Glomerular visceral epithelial cell (primary cell): Measurements from ENCODE around the gene TAP1.
"Not testable (repeated sequence)": the region's sequence is repeated elsewhere in the genome, so short reads cannot be mapped to it uniquely, and the experiment has no call there.

Experiments
- DNase-seq: peaks from one replicate; pipeline ENCODE4 v3.0.0-alpha.2; 2016; ENCODE audit errors: extremely low spot score

TAP1 gene

DNA sequence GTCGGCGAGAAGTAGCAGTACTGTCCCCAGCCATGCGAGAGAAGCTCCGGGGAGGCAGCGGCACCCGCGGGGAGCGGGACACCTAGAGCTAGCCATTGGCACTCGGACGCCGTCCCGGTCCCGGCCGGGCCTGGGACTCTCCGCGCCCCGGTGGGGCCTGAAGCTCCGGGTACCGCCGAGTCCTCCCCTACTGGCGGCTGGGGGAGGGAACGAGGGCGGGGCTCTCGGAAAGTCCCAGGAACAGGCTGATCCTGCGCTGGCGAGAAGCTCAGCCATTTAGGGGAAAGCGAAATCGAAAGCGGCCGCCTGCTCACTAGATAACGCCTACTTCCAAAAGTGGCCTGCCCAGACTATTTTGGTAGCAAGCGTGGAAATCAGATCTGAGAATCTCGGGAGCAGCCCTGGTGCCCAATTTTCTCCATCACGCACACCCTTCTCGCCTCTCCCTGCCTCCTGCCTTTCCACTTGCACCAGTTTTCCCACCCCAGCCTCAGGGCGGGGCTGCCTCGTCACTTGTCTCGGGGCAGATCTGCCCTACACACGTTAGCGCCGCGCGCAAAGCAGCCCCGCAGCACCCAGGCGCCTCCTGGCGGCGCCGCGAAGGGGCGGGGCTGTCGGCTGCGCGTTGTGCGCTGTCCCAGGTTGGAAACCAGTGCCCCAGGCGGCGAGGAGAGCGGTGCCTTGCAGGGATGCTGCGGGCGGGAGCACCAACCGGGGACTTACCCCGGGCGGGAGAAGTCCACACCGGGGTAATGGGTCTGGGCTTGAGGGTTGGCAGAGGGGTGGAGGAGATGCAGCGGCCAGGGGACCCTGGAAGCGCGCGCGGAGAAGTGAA is at the start of gene TAP1, which contains the start of gene PSMB9:
TSS of gene TAP1 (minus strand) at position 164 of the 835 bp plus-strand sequence. CDS start at position 96, 68 bp downstream.
TSS of gene PSMB9 (plus strand) at position 652 of the 835 bp plus-strand sequence. CDS start at position 690, 38 bp downstream.
- DNase-seq: peak; percentile 94

DNA sequence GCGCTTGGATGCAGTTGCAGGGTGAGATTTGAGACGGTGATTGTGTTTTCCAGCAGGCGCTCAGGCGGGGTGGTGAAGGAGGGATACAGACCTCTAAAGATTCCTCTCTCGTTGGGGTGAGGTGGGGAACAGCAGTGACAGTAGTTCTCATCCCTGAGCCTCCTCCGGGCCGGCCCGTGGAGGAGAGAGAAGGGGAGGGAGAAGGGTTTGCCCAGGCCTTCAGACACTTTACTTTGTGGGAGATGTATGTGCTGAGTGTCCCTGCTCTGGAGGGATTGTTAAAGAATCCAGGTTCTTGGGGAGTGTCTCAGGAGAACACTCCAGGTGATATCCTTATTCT is 41.5 kb upstream of the TAP1 start:
- no peak for DNase-seq

DNA sequence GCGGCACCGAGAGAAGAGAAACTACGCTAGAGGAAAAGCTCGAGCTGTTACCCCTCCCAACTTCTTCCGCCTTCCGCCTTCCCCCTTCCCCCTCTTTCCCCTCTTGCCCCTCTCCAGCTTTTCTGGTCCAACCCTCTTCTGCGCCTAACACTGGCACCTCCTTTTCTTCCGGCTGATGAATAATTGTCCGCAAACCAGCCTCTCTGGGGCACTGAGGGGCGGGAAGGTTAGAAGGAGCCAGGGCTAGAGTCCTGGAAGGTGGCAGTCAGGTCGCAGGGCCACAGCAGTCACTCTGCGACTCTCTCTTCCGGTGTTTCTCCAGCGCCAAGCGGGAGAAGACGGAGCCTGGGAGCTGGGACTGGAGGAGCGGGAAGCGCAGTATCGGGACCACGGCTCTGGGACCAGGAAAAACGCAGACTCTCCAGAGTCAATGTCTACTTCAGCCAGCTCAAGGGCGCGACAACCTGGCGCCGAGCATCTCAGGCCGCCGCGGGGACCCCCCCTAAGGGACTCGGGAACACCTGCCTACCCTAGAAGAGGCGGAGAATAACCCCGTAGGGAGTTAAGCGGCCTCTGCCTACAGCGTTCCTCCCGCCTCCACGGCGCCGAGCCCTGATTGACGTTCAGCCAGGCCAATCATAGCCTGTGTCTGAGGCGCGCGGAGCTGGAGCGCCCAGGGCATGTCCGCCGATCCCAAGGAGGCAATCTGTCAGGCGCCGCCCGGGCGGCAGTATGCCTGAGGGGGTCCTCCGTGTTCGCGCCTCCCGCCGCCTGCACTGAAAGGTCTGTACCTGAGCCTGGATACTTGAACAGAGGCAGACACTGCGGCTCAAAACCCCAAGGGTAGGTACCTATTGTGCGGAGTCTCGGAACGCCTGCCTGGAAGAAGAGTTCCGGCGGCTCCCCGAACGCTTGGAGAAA is 40.8 kb upstream of the TAP1 start:
- DNase-seq: peak; percentile 95

DNA sequence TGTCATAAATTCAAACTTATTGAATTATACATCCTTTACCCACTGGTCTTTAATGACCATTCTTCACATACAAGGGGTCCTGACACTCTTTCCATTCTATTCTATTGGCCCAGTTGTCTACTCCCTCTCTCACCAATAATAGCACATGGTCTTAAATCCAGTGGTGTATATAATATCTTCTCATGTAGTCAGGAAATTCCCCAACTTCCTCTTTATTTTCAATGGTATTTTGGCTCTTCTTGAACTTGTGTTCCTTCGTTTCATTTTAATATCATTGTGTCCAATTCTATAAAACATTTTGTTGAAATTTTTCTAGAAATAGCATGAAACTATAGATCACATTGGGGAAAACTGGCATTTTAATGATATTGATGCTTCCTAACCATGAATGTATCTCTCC is 37.3 kb upstream of the TAP1 start:
- DNase-seq: no peak

- no peak for DNase-seq
These were observed 36.0 kb upstream of the TAP1 start for GRCh38 chr6:32889533-32889932.

DNA sequence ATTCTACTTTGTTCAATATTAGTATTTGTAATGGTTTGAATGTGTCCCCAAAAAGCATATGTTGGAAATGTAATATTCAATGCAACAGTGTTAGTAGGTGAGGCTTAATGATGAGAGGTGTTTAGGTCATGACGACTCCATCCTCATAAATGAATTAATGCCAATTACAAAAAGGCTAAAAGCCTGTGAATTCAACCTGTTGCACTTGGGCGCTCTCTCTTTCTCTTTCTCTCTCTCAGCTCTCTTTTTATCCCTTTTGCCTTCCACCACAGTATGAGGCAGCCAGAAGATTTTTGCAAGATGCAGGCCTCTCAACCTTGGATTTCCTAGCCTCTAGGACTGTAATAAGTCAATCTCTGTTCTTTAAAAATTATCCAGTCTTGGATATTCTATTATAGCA is 35.1 kb upstream of the TAP1 start:
- no peak for DNase-seq

DNA sequence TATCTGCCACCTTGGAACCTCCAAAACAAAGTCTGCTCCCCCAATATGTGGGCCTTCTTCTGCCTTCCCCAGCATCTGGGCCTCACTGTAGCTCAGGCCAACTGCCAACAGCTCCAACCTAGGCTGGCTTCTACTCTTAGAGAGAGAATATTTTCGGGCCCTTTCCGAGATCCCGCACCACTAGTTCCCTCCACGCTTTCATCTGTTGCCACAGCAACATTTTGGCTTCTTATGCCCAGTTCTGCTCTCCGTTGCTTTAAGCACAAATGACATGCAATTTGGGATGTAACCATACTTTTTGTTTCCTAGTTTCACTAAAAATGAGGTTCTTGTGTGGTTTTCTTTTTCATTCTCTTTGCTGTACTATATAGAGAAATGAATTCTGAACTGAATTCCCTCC is 34.1 kb upstream of the TAP1 start:
- no peak for DNase-seq

- peak; percentile 77 for DNase-seq
These were observed 33.3 kb upstream of the TAP1 start for GRCh38 chr6:32886681-32887383.

DNA sequence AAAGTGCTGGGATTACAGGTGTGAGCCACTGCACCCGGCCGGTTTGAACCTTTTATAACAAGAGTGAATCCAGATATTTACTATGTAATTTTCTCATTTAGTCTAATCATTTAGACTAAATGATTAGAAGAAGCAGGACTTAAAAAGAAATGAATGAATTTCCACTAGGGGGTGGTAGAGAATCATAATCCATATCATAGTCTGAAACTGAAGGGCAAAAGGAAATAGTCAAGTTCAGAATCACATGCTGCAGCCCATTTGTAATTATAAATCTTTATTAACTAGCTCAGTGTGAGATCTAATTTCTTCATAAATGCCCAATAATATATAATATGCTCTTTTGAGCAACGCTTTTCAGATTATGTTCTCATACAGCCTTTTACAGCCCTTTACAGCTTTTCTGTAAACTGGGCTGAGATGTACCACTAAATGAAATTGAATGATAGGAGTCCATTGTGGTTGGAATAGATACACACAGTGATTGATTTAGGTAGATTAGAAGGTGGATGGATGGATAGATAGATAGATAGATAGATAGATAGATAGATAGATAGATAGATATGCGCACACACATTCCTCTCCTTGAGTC is 32.3 kb upstream of the TAP1 start:
- peak; percentile 66 for DNase-seq

- no peak for DNase-seq
These were observed 30.3 kb upstream of the TAP1 start for GRCh38 chr6:32883789-32884188.

DNA sequence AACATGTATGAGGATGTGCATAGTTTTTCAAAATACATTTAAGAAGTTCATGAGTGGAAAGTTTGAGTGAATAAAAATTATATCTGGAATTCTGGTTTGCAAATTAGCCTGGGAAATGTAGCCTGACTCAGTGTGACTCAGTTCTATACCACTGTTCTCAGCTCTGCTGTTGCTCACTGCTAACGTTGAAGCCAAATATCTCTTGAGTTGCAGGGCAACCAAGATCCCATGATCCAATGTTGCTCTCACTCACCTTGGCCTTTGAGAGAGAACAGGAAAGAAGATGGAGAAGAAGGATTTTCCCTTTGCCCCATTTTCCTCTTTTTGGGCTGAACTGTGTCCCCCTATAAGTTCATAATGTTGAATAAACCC is 29.4 kb upstream of the TAP1 start:
- DNase-seq: no peak

- DNase-seq: not testable (repeated sequence)
These were observed 27.5 kb upstream of the TAP1 start for GRCh38 chr6:32880962-32881361.

DNA sequence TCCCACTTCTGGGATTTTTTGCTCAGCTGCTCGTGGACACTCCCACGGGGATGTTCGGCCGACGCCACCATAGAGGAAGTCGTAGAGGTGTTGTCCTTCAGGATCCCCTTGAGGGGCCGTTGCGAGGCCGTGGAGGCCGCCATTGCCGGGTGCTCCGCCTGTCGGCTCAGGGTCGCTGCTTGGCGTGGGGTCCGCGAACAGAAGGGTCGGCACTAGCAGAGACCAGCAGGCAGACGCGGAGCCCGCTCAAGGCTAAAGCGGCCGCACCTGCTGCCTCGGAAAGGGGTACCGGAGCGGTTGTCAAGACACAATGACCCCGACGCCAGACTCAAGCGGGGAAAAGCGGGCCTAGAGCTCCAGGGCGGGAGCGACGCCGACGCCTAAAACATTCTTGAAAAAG is 26.2 kb upstream of the TAP1 start:
- DNase-seq: no peak

GRCh38 chr6:32876603-32877002 is 23.1 kb upstream of the TAP1 start:
- no peak for DNase-seq

DNA sequence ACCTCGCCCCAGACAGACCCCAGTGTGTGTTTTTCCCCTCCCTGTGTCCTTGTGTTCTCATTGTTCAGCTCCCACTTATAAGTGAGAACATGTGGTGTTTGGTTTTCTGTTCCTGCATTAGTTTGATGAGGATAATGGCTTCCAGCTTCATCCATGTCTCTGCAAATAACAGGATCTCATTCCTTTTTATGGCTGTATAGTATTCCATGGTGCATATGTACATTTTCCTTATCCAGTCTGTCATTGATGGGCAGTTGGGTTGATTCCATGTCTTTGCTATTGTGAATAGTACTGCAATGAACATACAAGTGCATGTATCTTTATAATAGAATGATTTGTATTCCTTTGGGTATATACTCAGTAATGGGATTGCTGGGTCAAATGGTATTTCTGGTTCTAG is 20.4 kb upstream of the TAP1 start:
- not testable (repeated sequence) for DNase-seq

- peak; percentile 72 for DNase-seq
These were observed 14.8 kb upstream of the TAP1 start for GRCh38 chr6:32868257-32868788.

GRCh38 chr6:32867554-32868256 is 14.2 kb upstream of the TAP1 start:
- DNase-seq: no peak

DNA sequence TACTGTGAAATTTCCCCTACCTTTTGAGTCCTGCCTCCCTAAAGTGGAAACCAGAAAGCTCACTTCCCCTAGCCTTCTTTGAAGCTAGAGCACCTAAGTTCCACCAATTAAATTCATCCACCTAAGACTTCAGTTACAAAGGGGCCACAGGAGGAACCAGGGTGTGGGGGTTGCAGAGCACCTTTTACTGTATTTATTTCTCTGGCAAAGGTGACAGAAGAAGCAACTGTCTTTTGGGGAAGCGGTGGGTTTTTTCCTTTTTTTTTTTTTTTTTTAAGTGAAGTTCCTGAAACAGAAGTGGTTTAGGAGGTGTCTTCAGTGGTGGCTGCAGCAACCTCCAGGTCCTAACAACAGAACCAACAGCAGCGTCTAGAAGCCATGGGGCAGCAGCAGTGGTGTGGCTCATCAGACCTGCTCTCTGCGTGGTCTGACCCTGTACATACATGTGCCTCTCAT is 13.5 kb upstream of the TAP1 start:
- no peak for DNase-seq

GRCh38 chr6:32865724-32866443 is 12.4 kb upstream of the TAP1 start:
- no peak for DNase-seq

GRCh38 chr6:32862725-32863124 is 9.2 kb upstream of the TAP1 start:
- DNase-seq: no peak
